ENCODE results near the gene KLK15.

The KLK15 gene

DNA sequence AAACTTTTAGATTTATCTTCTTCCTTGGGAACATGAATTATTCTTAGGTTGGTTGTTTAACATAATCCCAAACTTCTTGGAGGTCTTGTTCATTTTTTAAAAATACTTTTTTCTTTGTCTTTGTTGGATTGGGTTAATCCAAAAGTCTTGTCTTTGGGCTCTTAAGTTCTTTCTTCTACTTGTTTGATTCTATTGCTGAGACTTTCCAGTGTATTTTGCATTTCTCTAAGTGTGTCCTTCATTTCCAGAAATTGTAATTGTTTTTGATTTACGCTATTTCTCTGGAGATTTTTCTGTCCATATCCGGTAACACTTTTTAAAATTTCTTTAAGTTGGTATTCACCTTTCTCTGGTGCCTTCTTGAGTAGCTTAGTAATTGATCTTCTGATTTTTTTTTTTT lies 9.8 kb upstream of the KLK15 start:
- no peak for DNase-seq

DNA sequence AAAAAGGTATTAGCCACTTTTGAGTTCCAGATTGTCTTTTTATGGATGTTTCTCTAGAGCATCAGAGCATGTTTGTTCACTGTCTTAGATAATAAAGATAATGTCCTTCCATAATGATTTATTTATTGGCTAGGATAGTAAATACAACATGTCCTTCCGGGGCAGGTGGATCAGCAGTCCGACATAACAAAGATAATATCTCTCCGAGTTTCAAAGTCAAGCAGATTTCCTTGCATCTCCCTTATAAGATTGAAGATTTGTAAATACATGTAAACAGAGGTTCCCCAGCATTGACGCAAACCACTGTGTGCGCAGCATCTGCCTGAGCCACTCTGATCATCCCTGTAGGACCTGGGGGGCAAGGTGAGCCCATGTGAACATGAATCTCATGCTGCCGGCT lies 8.8 kb upstream of the KLK15 start:
- DNase-seq: no peak

DNA sequence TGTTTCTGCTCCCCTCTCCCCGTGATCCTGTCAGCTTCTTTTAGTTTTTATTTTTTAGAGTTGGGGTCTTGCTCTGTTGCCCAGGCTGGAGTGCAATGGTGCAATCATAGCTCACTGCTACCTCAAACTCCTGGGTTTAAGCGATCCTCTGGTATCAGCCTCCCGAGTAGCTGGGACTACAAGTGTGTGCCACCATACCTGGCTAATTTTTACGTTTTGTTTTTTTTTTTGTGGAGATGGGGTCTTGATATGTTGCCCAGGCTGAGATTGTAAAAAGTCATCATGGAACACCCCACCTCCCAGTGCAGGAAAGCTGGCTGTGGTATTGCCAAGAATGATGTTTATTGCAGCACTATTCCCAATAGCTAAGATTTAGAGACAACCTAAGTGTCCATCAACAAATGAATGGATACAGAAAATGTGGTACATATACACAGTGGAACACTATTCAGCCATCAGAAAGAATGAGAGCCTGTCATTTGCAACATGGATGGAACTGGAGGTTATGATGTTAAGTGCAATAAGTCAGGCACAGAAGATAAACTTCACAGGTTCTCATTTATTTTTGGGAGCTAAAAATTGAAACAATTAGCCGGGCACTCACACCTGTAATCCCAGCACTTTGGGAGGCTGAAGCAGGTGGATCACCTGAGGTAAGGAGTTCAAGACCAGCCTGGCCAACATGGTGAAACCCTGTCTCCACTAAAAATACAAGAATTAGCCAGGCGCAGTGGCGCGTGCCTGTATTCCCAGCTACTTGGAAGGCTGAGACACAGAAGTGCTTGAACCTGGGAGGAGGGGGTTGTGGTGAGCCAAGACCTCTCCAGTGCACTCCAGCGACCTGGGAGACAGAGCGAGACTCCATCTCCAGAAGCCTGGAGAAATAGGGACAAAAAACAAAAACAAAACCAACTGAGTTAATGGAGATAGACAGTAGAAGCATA lies 6.6 kb upstream of the KLK15 start:
- DNase-seq: no peak

DNA sequence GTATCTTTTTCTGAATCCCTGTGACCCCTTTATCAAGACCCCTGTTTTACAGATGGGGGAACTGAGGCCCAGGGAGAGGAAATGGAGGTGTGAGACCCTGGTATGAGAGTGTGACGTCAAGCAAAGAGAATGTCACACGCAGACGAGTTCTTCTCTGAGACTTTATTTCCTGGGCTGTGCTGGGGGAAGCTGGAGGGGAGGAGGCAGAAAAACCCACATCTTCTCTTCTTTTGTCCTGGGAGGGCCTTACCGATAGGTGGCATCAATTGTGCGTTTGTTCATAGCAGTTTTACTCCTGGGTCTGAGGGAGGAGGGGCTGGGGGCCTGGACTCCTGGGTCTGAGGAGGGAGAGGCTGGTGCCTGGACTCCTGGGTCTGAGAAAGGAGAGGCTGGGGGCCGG lies 4.9 kb upstream of the KLK15 start:
- no peak for DNase-seq

DNA sequence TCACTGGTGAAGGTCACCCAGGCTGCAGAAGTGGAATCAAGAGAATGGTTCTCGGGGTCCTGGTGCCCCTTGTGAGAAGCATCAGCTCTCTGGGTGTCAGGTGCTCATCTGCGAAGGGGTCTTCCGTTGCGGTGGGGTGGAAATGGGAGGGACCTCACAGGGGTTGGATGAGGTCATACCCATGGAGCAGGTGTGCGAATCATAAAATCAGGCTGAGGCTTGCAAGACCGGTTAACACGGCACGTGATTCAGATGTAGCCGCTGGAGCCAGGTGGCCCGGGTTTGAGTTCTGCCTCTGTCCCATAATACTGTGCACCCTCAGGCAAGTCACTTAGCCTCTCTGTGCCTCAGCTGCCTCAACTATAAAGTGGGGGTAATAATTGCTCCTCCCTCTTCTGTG lies 3.9 kb upstream of the KLK15 start:
- DNase-seq: no peak

DNA sequence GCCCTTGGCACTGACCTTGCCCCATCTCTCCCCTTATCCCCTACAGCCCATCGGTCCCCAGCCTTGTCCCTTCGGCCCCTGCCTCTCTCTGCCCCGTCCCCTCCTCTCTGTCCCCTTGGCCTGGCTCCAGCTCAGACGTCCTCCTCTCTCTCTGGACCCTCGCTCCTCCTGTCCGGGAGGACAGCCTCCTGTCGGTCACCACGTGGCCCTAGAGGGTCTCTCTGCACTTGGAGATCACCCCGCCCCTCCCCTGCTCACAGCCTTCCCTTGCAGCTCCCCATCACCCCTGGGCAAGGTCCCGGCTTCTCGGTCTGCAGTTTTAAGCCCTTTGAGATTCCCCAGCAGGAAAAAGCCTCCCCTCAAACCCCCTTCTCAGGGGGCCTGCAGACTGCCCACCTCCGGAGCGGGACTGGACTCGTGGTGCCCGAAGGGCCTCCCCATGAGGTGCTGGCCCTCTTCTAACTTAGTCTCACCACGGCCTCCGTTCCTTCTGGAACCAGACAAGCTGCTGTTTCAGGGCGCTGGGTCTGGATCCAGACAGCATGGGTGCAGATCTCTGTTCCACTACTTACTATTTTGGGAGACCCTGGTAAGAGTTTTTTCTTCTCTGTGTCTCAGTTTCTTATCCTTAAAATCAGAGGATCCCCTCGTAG lies 3.3 kb upstream of the KLK15 start:
- DNase-seq: no peak

DNA sequence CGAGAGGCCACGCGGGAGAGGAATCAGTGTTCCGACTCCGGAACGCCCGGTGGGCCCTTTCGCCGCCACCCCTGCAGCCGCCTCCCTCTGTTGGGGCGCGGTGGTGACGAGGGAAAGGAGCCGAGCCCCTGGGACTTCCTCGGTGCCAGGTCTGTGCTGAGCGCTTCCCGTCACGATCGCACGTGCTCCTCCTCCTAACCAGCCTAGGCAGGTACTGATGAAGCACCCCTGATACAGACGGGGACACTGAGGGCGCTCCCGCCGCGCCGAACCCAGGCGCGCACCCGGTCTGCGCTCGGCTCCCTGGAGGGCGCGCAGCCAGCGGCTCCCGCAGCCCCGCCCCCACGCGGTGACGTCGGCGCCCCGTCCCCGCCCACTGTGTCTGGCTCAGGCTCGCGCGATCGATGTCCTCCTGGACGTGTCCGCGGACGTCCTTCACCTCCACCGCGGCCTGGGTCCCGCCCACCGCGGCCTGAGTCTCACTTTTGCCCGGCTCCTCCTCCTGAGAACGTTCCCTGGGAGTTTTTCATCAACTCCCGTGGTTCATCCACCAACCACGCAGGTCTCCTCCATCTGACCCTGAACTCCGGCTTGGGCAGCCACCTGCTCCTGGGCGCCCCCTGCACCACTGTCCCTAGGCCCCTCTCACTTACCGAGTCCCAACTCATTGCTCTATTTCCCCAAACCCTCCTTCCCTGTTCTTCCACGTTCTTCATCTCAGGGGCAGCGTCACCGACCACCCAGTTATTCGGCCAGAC lies 2.6 kb upstream of the KLK15 start:
- DNase-seq: peak; percentile 16

DNA sequence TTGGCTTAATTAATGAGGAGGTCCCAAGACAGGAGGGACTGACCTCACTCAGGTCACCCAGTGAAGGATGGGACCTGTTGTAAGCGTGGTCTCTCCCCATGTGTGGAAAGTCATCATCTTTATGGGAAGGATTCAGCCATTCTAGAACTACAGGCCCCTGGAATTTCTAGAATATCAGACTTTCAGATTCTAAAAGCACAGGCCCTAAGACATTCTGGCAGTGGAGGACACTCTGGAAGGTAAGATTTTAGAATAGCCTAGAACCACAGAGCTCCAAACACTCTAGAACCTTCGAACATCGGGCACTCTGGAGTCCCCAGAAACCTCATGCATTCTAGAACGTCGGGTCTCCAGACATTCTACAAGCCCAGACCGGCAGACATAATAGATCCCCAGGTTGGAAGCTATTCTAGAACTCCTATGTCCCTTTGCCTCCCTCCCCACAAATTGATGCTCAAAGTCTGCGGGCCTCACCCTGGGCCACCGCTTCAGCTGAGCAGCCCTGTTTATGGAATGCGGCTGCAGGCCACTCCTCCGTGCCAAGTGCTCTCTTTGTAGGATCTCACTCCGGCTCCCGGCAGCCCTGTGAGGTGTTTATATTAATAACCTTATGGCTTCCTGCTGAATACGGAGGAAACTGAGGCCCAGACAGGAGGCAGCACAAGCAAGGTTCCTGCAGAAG lies 1.9 kb upstream of the KLK15 start:
- DNase-seq: no peak

DNA sequence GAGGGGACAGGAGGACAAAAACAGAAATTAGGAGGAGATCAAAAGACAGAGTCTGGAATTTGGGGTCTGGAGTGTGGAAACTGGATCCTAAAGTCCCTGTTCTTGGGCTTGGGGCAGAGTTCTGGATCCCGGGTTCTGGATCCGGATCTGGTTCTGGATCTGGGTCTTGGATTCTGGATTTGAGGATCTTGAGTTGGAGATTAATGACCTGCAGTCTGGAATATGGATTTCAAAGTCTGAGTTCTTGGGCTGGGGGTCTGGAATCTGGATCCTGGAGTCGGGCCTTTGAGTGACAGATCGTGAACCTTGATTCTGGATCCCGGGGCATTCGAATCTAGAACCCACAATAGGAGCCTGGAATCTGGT lies 411 bp upstream of the KLK15 start:
- no peak for DNase-seq

DNA sequence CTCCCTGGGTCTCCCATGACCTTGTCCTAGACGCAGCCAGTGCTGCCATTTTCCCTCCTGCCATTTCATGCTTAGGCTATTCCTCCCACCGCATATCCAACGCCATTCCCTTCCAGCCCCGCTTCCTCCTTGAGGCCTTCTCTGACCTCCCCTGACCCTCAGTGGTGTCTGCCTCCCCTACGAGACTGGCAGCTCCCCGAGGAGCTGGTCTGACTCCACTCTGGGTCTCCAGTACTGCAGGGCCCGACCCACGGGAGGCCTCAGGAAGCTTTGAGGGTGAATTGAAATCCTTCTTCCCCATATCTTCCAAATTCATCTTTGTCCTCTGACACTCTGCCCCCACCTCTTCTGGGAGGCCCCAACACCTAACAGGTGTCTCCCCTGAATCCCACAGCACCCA lies 708 bp downstream of the KLK15 start:
- DNase-seq: no peak

DNA sequence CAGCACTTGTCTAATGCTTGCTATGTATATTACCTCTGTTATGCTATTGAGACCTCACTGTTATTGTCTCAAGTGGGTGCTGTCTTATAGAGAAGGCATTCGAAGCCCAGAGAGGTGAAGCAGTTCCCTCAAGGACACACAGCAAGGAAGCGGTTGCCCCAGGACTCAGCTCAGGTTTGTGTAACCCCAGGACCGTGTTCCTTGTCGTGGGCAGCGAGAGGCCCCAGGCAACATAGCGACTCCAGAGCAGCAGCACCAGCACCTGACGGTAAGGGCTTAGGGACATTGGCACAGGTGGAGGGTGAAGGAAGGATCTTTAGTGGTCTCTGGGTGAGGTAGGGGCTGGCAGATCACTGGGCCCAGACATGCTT lies 2.4 kb downstream of the KLK15 start:
- no peak for DNase-seq

DNA sequence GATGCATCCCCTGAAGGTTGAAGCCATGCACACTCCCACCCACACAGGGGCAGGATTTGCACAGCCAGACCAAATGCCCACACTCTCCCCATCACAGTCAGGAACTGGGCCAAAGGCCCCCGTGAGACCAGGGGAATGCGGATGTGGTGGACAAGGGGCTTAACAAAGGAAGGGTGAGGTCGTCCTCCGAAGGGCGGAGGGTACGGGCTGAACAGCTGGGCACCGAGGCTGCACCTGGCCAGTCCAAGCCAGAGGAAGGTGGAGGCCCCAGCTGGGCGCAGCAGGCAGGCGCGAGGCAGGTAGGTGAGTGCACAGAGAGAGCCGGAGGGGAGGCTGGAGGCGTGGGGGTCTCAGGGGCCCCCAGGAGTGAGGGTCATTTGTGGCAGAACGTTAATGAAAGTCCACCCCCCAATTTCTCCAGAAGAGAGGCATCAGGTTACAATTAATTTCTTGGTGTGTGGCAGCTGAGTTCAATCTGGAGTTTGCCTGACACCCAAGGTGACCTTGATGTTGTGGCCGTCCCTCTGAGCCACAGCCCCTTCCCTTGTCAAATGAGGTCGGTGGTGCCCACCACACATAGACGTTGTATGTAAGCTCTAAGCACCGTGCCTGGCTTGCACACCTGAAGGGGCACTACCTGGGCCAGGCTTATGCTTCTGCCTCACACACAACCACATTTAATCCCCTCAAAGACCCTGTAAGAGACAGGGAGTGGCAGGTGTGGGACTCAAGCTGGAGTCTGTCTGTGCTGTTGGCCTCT lies 2.9 kb downstream of the KLK15 start:
- DNase-seq: no peak

DNA sequence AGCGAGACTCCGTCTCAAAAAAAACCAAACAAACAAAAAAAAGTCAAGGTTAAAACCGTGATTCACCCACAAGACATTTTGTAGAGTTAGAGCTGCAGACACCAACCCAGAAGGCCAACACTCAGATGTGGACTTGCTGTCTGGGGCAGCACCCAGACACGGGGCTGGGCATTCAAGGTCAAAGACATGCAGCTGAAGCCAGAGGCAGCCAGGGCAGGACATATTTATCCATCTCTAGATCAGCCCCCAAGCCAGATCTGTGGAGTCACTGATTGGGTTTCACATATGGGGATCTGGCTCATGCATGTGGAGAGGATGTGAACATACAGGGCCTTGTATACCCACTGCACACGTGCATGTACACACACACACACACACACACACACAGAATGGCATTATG lies 3.6 kb downstream of the KLK15 start:
- no peak for DNase-seq

DNA sequence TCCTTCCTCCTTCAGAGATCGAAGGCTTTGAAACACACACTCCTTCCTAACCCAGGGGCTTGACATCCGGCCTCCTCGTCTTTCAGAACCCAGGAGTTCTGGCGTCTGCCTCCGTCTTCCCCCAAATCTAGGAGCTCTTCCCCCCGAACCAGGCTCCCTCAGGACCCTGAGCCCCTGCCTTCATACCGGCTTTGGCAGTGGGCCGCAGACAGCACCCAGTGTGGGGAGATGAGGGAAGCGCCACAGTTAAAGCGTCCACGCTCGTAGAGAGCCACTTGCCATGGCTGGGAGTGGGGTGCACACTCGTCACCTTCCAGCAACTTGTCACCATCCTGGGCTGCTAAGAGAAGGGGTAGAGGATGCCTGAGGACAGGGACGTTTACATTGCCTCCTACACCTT lies 5.9 kb downstream of the KLK15 start:
- no peak for DNase-seq

DNA sequence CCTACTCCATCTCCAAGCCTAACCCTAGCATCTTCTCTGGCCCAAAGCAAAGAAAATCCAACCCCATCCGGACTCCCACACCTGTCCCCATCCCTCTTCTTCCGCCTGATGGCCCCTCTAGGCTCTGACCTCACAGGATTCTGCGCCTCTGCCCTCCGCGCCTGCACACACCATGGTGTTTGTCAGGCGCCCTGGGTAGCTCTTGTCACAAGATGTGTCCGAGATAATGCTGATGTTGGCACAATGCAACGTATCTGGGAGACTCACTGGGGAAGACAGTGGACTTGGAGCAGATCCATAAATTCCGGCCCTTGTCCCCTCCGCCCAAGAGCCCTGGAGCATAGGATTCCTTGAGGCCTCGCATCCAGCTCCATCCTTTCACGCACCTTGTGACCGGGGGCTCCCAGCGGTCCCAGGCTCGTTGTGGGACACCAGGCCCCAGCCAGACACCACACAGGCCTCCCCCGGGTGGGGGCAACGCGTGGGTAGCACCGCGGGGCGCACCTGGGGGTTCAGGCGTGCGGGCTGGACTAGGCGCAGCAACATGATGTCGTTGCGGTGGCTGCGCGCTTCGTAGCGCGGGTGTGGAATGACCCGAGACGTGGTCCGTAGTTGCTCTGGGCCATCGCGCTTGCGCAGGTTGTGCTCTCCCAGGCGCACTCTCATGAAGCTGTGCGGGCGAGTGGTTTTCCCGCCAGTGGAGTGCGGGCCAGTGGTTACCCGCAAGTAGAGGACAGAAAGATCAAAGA lies 6.7 kb downstream of the KLK15 start:
- no peak for DNase-seq

DNA sequence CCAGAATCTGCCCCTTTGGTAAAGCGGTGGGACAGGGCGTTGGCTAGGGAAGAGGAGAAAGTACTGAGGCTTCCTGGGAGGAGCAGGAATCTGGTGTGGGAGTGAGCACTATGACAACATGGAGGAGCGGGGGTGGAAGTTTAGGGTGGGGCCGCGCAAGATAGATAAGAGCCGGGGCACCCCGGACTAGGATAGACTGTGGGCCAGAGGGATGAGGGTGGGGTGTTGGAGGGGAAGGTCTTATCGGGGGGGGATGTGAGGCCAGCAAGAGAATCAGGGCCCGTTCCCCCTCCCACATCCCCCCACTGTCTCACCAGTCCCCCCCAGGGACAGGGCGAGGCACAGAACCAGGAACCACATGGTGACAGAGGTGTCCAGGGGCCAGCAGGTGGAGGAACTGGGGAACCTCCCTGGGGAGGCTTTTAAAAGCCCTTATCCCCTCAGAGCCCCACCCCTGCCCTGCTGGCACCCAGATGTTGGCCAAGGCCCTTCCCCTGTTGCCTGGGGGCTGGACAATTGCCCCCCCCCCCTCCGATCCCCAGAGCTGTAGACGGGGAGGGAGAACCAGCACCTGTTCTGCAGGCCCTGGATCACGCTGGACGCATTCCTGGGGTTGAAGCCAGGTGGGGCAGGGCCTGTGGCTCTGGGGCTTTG lies 9.9 kb downstream of the KLK15 start, which contains the start of gene KLK1:
TSS of gene KLK1 (minus strand) at position 399 of the 654 bp plus-strand sequence. CDS start at position 360, 39 bp downstream.
- no peak for DNase-seq

DNA sequence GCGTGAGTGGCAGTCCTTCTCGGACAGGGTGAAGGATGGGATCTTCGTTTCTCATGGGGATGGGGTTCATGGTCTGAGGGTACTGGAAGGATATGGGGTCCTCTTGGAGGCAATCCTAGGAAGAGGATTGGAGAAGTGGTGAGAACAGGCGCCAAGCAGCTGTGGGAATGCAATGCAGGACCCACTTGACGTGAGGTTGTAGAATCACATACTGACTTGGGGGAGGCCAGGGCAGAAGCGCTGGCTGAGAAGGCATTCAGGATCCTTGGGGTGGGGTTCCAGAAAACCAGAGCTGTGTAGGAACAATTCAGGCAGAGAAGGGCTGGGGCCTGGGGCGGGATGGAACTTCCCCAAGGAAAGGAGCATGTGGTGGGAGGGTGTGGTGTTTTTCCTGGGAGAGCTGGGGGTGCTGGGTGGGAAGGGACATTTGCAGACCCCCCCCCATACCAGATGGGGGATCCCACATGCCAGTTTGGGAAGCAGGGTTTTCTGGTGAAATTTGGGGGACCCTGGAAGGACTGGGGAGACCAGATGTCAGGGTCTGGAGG lies 10.6 kb downstream of the KLK15 start:
- no peak for DNase-seq

DNA sequence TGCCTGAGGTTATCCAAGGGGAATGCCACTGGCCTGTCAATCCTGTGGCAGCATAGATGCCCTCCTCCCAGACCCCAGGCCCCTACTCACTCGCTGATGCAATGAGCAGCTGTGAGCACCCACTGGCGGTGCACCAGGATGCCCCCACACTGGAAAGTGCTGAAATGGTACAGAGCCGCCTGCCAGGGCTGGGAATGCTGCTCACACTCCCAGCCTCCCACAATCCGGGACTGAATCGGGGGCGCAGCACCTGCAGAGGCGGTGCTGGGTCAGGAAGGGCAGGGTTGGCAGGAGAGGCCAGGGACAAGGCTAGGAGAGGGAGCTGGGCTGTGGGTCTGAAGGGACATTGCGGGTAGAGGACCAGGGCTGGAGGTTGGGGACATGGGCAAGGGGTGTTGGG lies 11.8 kb downstream of the KLK15 start:
- no peak for DNase-seq

DNA sequence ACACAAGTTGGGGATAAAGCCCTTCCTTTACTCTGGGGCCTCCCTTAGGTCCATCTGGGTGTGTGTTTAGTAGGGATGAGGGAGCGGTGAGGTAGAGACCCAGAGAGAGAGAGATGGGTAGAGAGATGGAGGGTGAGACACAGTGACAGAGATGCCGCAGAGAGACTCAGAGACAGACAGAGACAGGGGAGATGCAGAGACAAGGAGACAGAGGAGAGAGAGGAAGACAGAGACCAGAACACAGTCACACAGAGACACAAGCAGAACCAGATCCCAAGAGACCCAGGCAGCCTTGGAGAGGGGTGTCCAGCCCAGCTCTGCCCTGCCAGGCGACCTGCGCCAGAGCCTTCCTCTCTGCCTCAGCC lies 12.1 kb downstream of the KLK15 start:
- DNase-seq: no peak

DNA sequence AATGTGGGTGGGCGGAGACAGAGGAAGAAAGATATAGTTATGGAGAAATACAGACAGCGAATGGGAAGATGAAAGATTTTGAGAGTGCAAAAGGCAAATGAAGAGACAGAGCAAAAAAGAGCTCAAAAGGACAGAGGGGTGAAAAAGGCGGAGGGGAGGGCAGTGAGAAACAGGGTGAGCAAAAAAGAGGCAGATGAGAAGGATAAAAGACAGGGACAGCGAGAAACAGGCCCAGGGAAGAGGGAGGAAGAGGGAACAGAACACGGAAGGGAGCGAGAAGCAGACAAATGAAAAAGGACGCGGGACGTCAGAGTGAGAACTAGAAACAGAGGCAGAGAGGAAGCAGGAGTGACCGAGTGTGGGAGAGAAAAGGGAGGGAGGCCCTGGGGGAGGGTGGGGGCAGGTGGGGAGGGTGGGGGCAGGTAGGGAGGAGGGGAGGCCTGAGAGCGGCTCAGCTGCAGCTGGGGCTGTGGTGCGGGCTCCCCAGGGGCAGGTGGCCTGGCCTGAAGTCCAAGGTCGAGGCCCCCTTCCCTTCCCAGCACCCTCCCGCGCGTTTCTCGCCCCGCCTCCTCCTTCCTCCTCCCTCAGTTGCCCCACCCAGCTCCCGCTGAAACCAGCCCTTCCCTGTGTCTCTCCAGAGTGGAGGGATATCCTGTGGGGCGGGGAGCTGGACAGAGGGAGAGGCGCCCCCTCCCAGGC lies 12.7 kb downstream of the KLK15 start:
- DNase-seq: no peak

All from GOT3 (cell line).